GM10266 (cell line): Measurements from ENCODE around the gene PPP1R37.
A peak's percentile ranks its signal among the peaks of the same experiment; 100 is the strongest.

Experiments
- DNase-seq: peaks from one replicate; pipeline ENCODE4 v3.0.0; 2012; ENCODE audit errors: extremely low spot score
- CTCF ChIP-seq: IDR thresholded peaks from 2 replicates; pipeline ENCODE4 v1.5.1; 2012; ENCODE audit warnings: mild to moderate bottlenecking, low read depth; ENCODE audit not compliant: control insufficient read depth, insufficient read depth; ENCODE audit errors: missing control alignments

Gene PPP1R37

GRCh38 chr19:45092747-45093678, at the start of gene PPP1R37:
Gene PPP1R37 (plus strand): TSS chr19:45093179. CDS start chr19:45093326, 147 bp downstream.
- DNase-seq: peak; percentile 96
- TF ChIP-seq CTCF: peak; percentile 23

GRCh38 chr19:45045671-45046353, 47.2 kb upstream of the PPP1R37 start:
- DNase-seq: no peak
- TF ChIP-seq CTCF: no peak

- no peak for TF ChIP-seq CTCF
- no peak for DNase-seq
Observed at GRCh38 chr19:45046355-45046754, 46.6 kb upstream of the PPP1R37 start.

- peak; percentile 67 for DNase-seq
- TF ChIP-seq CTCF: no peak
Observed at GRCh38 chr19:45047188-45047797, 45.7 kb upstream of the PPP1R37 start.

- TF ChIP-seq CTCF: no peak
- no peak for DNase-seq
Observed at GRCh38 chr19:45049073-45049736, 43.8 kb upstream of the PPP1R37 start.

GRCh38 chr19:45050036-45050435, 42.9 kb upstream of the PPP1R37 start:
- DNase-seq: no peak
- TF ChIP-seq CTCF: no peak
